H9 (cell line): ENCODE results near the gene ARL13A. TPM values are rescaled to one million over a fixed set of nuclear protein-coding genes. Genes with fewer than 3 reads are reported as not detected.

ENCODE experiments used
- DNase-seq: peaks from one replicate; pipeline ENCODE4 v3.0.0-alpha.2; 2017
- H2AFZ ChIP-seq: one replicate; pipeline ENCODE4 v1.6.1; 2013; ENCODE audit warnings: mild to moderate bottlenecking, low read length, control low read depth, moderate library complexity
- H2AK5ac ChIP-seq: 2 replicates; pipeline ENCODE4 v1.6.1; 2013; ENCODE audit warnings: low read length, control low read depth, mixed read lengths; ENCODE audit not compliant: insufficient read length
- H2BK120ac ChIP-seq: one replicate; pipeline ENCODE4 v1.6.1; 2013; ENCODE audit warnings: low read depth, mild to moderate bottlenecking, low read length, control low read depth, inconsistent platforms; ENCODE audit not compliant: poor library complexity, severe bottlenecking
- H2BK12ac ChIP-seq: 2 replicates; pipeline ENCODE4 v1.6.1; 2013; ENCODE audit warnings: low read length, control low read depth, mixed read lengths, low read depth; ENCODE audit not compliant: insufficient read length
- H2BK15ac ChIP-seq: 2 replicates; pipeline ENCODE4 v1.6.1; 2013; ENCODE audit warnings: low read depth, low read length, control low read depth
- H2BK20ac ChIP-seq: one replicate; pipeline ENCODE4 v1.6.1; 2013; ENCODE audit warnings: low read depth, mild to moderate bottlenecking, low read length, control low read depth, inconsistent platforms; ENCODE audit not compliant: poor library complexity, severe bottlenecking
- H2BK5ac ChIP-seq: 2 replicates; pipeline ENCODE4 v1.6.1; 2013; ENCODE audit warnings: low read length, control low read depth, mixed read lengths; ENCODE audit not compliant: insufficient read length
- H3K14ac ChIP-seq: 2 replicates; pipeline ENCODE4 v1.6.1; 2013; ENCODE audit warnings: low read length, control low read depth; ENCODE audit not compliant: insufficient read depth
- H3K18ac ChIP-seq: 2 replicates; pipeline ENCODE4 v1.6.1; 2013; ENCODE audit warnings: low read depth, mild to moderate bottlenecking, mixed read lengths, low read length, control low read depth; ENCODE audit not compliant: insufficient read length
- H3K23ac ChIP-seq: 2 replicates; pipeline ENCODE4 v1.6.1; 2013; ENCODE audit warnings: low read length, control low read depth, mixed read lengths, low read depth; ENCODE audit not compliant: insufficient read length
- H3K23me2 ChIP-seq: 2 replicates; pipeline ENCODE4 v1.6.1; 2013; ENCODE audit warnings: low read depth, mild to moderate bottlenecking, mixed read lengths, low read length, control low read depth; ENCODE audit not compliant: insufficient read length, poor library complexity, severe bottlenecking
- H3K27ac ChIP-seq: 2 replicates; pipeline ENCODE4 v1.5.1; 2013; ENCODE audit warnings: low read length, control low read depth, mixed read lengths, low read depth; ENCODE audit not compliant: insufficient read length
- H3K27me3 ChIP-seq: 2 replicates; pipeline ENCODE4 v1.6.1; 2013; ENCODE audit warnings: low read length, control low read depth, inconsistent platforms; ENCODE audit not compliant: insufficient read depth
- H3K4ac ChIP-seq: 2 replicates; pipeline ENCODE4 v1.6.1; 2013; ENCODE audit warnings: low read depth, mild to moderate bottlenecking, control low read depth, inconsistent platforms, low read length, moderate library complexity
- H3K4me1 ChIP-seq: 2 replicates; pipeline ENCODE4 v1.6.1; 2013; ENCODE audit warnings: low read length, control low read depth, inconsistent platforms; ENCODE audit not compliant: insufficient read depth
- H3K4me2 ChIP-seq: 2 replicates; pipeline ENCODE4 v1.6.1; 2013; ENCODE audit warnings: low read length, control low read depth, mixed read lengths; ENCODE audit not compliant: insufficient read length, insufficient read depth
- H3K56ac ChIP-seq: 2 replicates; pipeline ENCODE4 v1.6.1; 2013; ENCODE audit warnings: low read depth, mild to moderate bottlenecking, mixed read lengths, low read length, control low read depth; ENCODE audit not compliant: insufficient read length
- H3K79me1 ChIP-seq: 2 replicates; pipeline ENCODE4 v1.6.1; 2013; ENCODE audit warnings: low read depth, mild to moderate bottlenecking, moderate library complexity, low read length, control low read depth, inconsistent platforms; ENCODE audit not compliant: insufficient read depth, poor library complexity, severe bottlenecking
- H3K79me2 ChIP-seq: 2 replicates; pipeline ENCODE4 v1.6.1; 2013; ENCODE audit warnings: low read length, control low read depth, inconsistent platforms; ENCODE audit not compliant: insufficient read depth
- H3K9ac ChIP-seq: 2 replicates; pipeline ENCODE4 v1.6.1; 2013; ENCODE audit warnings: low read length, control low read depth, mixed read lengths; ENCODE audit not compliant: insufficient read length; ENCODE audit errors: extremely low read depth
- H3K9me3 ChIP-seq: one replicate; pipeline ENCODE4 v1.6.1; 2013; ENCODE audit warnings: low read depth, low read length, inconsistent platforms; ENCODE audit not compliant: control insufficient read depth
- H3T11ph ChIP-seq: one replicate; pipeline ENCODE4 v1.6.1; 2013; ENCODE audit warnings: mild to moderate bottlenecking, low read length, control low read depth, inconsistent platforms
- H4K20me1 ChIP-seq: one replicate; pipeline ENCODE4 v1.6.1; 2013; ENCODE audit not compliant: control insufficient read depth, insufficient read length, insufficient read depth
- H4K5ac ChIP-seq: 2 replicates; pipeline ENCODE4 v1.6.1; 2013; ENCODE audit warnings: low read depth, mild to moderate bottlenecking, mixed read lengths, low read length, control low read depth; ENCODE audit not compliant: insufficient read length
- H4K8ac ChIP-seq: replicated peaks from 2 replicates; pipeline ENCODE4 v1.6.1; 2013; ENCODE audit warnings: low read length, control low read depth, mixed read lengths, low read depth; ENCODE audit not compliant: insufficient read length
- H4K91ac ChIP-seq: 2 replicates; pipeline ENCODE4 v1.6.1; 2013; ENCODE audit warnings: low read depth, mild to moderate bottlenecking, moderate library complexity, mixed read lengths, low read length, control low read depth; ENCODE audit not compliant: insufficient read length
- H3K27ac Mint-ChIP-seq, 3 experiments: 2 replicates in 2 of 3; 3 replicates in 1 of 3; pipeline ENCODE4 v1.8.0; 2020 to 2021; ENCODE audit warnings: mixed read lengths in 3 of 3, mild to moderate bottlenecking in 1 of 3, moderate library complexity in 1 of 3
- H3K27me3 Mint-ChIP-seq: 2 replicates; pipeline ENCODE4 v1.8.0; 2021; ENCODE audit warnings: low read depth, mild to moderate bottlenecking, moderate library complexity, mixed read lengths
- H3K36me3 Mint-ChIP-seq, 3 experiments: 2 replicates in 2 of 3; 3 replicates in 1 of 3; pipeline ENCODE4 v1.8.0; 2020 to 2021; ENCODE audit warnings: low read depth in 3 of 3, mixed read lengths in 3 of 3; ENCODE audit not compliant: insufficient read depth in 1 of 3
- H3K4me1 Mint-ChIP-seq, 2 experiments: 2 replicates each; pipeline ENCODE4 v1.8.0; 2020; ENCODE audit warnings: mixed read lengths in 2 of 2
- H3K4me3 Mint-ChIP-seq, 2 experiments: 2 replicates in 1 of 2; 3 replicates in 1 of 2; pipeline ENCODE4 v1.8.0; 2020 to 2021; ENCODE audit warnings: mild to moderate bottlenecking in 2 of 2, mixed read lengths in 2 of 2, moderate library complexity in 1 of 2
- H3K9me3 Mint-ChIP-seq, 2 experiments: 2 replicates in 1 of 2; 3 replicates in 1 of 2; pipeline ENCODE4 v1.8.0; 2020; ENCODE audit warnings: mild to moderate bottlenecking in 2 of 2, mixed read lengths in 2 of 2, moderate library complexity in 1 of 2
- WGBS: extraction: QIAGEN DNeasy Blood & Tissue Kit; methylation state at CpG from one replicate; pipeline ENCODE4 v1.1.7; 2013; ENCODE audit warnings: missing lambda C conversion rate, low lambda C conversion rate, mixed read lengths; ENCODE audit not compliant: insufficient read length; ENCODE audit errors: extremely low coverage; 5-methylcytosine and 5-hydroxymethylcytosine counted together
- total RNA-seq: library from RNA; stranded (reverse); gene quantifications from 2 replicates; pipeline ENCODE4 v1.2.1, GENCODE V29; 2021
- TF ChIP-seq, protein P1 (sequence below): fragments of 200-600 bp; sonication (generic); conservative IDR thresholded peaks from 3 replicates; pipeline ENCODE4 v1.8.0; 2021; ENCODE audit warnings: antibody characterized with exemption, mild to moderate bottlenecking

ARL13A gene
- total RNA-seq, 1 experiment from 2014 or later = not detected

- Histone ChIP-seq H3K4me2 (no peak overlapping the region), H3K27me3 (peaks cover 4% of the 10 kb centered on the region; the same call in 1 of the 2 replicates), H2AK5ac (no peak overlapping the region), H4K8ac (no peak overlapping the region), H3K18ac (no peak overlapping the region), H4K91ac (no peak overlapping the region), H3K4me1 (no peaks in the 10 kb centered on the region), H3K4ac (no peak overlapping the region), H3K9ac (no peak overlapping the region), H3K14ac (no peak overlapping the region), H3K23me2 (peaks cover 4% of the 10 kb centered on the region), H3K79me1 (no peaks in the 10 kb centered on the region), H2AFZ (no peak overlapping the region), H2BK120ac (no peak overlapping the region), H3T11ph (no peak overlapping the region), H4K5ac (no peak overlapping the region), H2BK12ac (no peak overlapping the region), H2BK15ac (no peak overlapping the region), H4K20me1 (no peaks in the 10 kb centered on the region), H2BK20ac (no peak overlapping the region), H3K56ac (no peak overlapping the region), H3K27ac (no peak overlapping the region), H3K79me2 (no peaks in the 10 kb centered on the region), H3K23ac (no peak overlapping the region), H3K9me3 (peaks cover 32% of the 10 kb centered on the region), H2BK5ac (no peak overlapping the region)
- H3K27ac Mint-ChIP-seq = no peak overlapping the region
- peaks cover 4 to 6% (median 4%) of the 10 kb centered on the region in 3 experiments; a peak in 5 of 7 replicates for H3K36me3 Mint-ChIP-seq
- H3K4me1 Mint-ChIP-seq = peaks cover 6 to 7% of the 10 kb centered on the region in 2 experiments; a peak in 2 of 4 replicates
- H3K27me3 Mint-ChIP-seq = peaks cover 31% of the 10 kb centered on the region
- peaks cover 67 to 68% of the 10 kb centered on the region in 2 experiments for H3K9me3 Mint-ChIP-seq
- TF ChIP-seq, protein P1, sequence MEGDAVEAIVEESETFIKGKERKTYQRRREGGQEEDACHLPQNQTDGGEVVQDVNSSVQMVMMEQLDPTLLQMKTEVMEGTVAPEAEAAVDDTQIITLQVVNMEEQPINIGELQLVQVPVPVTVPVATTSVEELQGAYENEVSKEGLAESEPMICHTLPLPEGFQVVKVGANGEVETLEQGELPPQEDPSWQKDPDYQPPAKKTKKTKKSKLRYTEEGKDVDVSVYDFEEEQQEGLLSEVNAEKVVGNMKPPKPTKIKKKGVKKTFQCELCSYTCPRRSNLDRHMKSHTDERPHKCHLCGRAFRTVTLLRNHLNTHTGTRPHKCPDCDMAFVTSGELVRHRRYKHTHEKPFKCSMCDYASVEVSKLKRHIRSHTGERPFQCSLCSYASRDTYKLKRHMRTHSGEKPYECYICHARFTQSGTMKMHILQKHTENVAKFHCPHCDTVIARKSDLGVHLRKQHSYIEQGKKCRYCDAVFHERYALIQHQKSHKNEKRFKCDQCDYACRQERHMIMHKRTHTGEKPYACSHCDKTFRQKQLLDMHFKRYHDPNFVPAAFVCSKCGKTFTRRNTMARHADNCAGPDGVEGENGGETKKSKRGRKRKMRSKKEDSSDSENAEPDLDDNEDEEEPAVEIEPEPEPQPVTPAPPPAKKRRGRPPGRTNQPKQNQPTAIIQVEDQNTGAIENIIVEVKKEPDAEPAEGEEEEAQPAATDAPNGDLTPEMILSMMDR = no peak
- no peak overlapping the region for H3K4me3 Mint-ChIP-seq
- no CpG with 5 or more reads among the region's 2 CpGs for WGBS
- DNase-seq = no peak
These were observed 43.1 kb upstream of the ARL13A start for GRCh38 chrX:100926453-100926852.
